NCI-H1436 (cell line): ENCODE measurements around the gene SLC9A7.

Experiments
- DNase-seq: peaks from one replicate; lab custom pipeline; 2025; lab: John Stamatoyannopoulos, UW

Gene SLC9A7

GRCh38 chrX:46703980-46704379 lies 54.9 kb downstream of the SLC9A7 start:
- DNase-seq = no peak

- no peak for DNase-seq
Measured at GRCh38 chrX:46698691-46699090, 60.2 kb downstream of the SLC9A7 start.

- DNase-seq = no peak
Measured at GRCh38 chrX:46695491-46695890, 63.4 kb downstream of the SLC9A7 start.

- no peak for DNase-seq
Measured at GRCh38 chrX:46694549-46694948, 64.4 kb downstream of the SLC9A7 start.

GRCh38 chrX:46693149-46693548 lies 65.8 kb downstream of the SLC9A7 start:
- no peak for DNase-seq

GRCh38 chrX:46690818-46691217 lies 68.1 kb downstream of the SLC9A7 start:
- DNase-seq = no peak

- no peak for DNase-seq
Measured at GRCh38 chrX:46687619-46688018, 71.3 kb downstream of the SLC9A7 start.

- no peak for DNase-seq
Measured at GRCh38 chrX:46686003-46686645, 72.8 kb downstream of the SLC9A7 start.

- no peak for DNase-seq
Measured at GRCh38 chrX:46683048-46683447, 75.9 kb downstream of the SLC9A7 start.

- no peak for DNase-seq
Measured at GRCh38 chrX:46681849-46682248, 77.1 kb downstream of the SLC9A7 start.

- DNase-seq = no peak
Measured at GRCh38 chrX:46678232-46678631, 80.7 kb downstream of the SLC9A7 start.

- no peak for DNase-seq
Measured at GRCh38 chrX:46676399-46677356, 82.2 kb downstream of the SLC9A7 start.

GRCh38 chrX:46673620-46674359 lies 85.1 kb downstream of the SLC9A7 start:
- no peak for DNase-seq

- no peak for DNase-seq
Measured at GRCh38 chrX:46670316-46670715, 88.6 kb downstream of the SLC9A7 start.

- no peak for DNase-seq
Measured at GRCh38 chrX:46666831-46667230, 92.1 kb downstream of the SLC9A7 start.

- peak; percentile 34 for DNase-seq
Measured at GRCh38 chrX:46665232-46666152, 93.4 kb downstream of the SLC9A7 start.

- no peak for DNase-seq
Measured at GRCh38 chrX:46662188-46662958, 96.5 kb downstream of the SLC9A7 start.

GRCh38 chrX:46653482-46653881 lies 105.4 kb downstream of the SLC9A7 start:
- peak; percentile 6 for DNase-seq

GRCh38 chrX:46649421-46650260 lies 109.3 kb downstream of the SLC9A7 start:
- no peak for DNase-seq

- no peak for DNase-seq
Measured at GRCh38 chrX:46648660-46649059, 110.3 kb downstream of the SLC9A7 start.
